Gastrocnemius medialis (tissue), 4 donors: ENCODE data around the gene CHCHD6.

ENCODE experiments used
- CTCF ChIP-seq, 5 experiments: fragments of 450-650 bp in 3 of 5; fragments of 200-600 bp in 2 of 5; sonication (generic) in 2 of 5; IDR thresholded peaks in 4 of 5; conservative IDR thresholded peaks in 1 of 5; 1 replicate in 4 of 5; 2 replicates in 1 of 5; pipeline ENCODE4 v1.5.1; 2016 to 2019; ENCODE audit warnings: antibody characterized with exemption in 5 of 5, mild to moderate bottlenecking in 3 of 5, moderate library complexity in 3 of 5
- POLR2A ChIP-seq, 2 donors: fragments of 450-650 bp; IDR thresholded peaks; one replicate each; pipeline ENCODE4 v1.6.1; 2017; ENCODE audit warnings: antibody characterized with exemption in 2 of 2, mild to moderate bottlenecking in 2 of 2, moderate library complexity in 2 of 2

GRCh38 chr3:126713199-126713598, 9.2 kb downstream of the CHCHD6 start:
- TF ChIP-seq POLR2A (IDR thresholded peaks at IDR 0.05) (no peak), CTCF (IDR thresholded peaks at IDR 0.05 in 4 of 5, conservative IDR thresholded peaks at IDR 0.05 in 1 of 5) (no peak)
